Measurements from ENCODE around the gene SEPTIN2.

DNA sequence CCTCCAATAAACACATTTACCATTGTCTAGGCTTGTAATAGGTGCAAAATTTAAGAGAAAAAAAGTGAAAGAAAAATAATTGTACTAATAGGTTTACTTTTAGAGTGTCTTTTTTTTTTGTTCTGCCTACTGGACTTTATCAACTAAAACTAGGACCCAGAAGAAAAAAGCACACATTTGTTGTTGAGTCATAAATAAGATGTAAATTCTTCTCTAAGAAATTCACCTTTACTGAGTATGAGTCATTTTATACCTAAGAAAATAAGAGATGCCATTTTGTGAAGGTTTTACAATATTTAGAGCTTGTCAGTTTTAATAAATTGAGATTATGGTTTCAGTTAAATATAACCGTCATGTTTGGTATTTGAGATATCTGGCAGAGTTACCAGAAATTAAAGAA lies 59.6 kb downstream of the SEPTIN2 start:
- TF ChIP-seq, protein P1, sequence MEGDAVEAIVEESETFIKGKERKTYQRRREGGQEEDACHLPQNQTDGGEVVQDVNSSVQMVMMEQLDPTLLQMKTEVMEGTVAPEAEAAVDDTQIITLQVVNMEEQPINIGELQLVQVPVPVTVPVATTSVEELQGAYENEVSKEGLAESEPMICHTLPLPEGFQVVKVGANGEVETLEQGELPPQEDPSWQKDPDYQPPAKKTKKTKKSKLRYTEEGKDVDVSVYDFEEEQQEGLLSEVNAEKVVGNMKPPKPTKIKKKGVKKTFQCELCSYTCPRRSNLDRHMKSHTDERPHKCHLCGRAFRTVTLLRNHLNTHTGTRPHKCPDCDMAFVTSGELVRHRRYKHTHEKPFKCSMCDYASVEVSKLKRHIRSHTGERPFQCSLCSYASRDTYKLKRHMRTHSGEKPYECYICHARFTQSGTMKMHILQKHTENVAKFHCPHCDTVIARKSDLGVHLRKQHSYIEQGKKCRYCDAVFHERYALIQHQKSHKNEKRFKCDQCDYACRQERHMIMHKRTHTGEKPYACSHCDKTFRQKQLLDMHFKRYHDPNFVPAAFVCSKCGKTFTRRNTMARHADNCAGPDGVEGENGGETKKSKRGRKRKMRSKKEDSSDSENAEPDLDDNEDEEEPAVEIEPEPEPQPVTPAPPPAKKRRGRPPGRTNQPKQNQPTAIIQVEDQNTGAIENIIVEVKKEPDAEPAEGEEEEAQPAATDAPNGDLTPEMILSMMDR (IDR thresholded peaks at IDR 0.05): no peak
- no peak for TF ChIP-seq POLR2A (IDR thresholded peaks at IDR 0.05)
- TF ChIP-seq EP300 (IDR thresholded peaks at IDR 0.05): no peak
